ENCODE measurements around the gene ADNP. TPM values are rescaled to one million over a fixed set of nuclear protein-coding genes. Genes with fewer than 3 reads are reported as not detected.

The ADNP gene
- polyA plus RNA-seq, 3 donors = 1.4 to 16.6 (median 3.3) TPM

- H3K4me1 ChIP-seq (ENCODE audit: control insufficient read depth in 1 of 2, insufficient read depth in 2 of 2, low read length in 2 of 2) = no peaks in the 10 kb centered on the region
- no peak overlapping the region for H3K27ac Mint-ChIP-seq
- WGBS (ENCODE audit: insufficient coverage) = 77% methylated on average over 5 of the region's 8 CpGs
- TF ChIP-seq CTCF (IDR thresholded peaks at IDR 0.05) = no peak
- H3K9ac ChIP-seq (ENCODE audit: insufficient read depth, low read length, poor library complexity, severe bottlenecking) = no peak overlapping the region
- H3K4me1 Mint-ChIP-seq = peaks cover 3% of the 10 kb centered on the region
- intact Hi-C loops (cut with micrococcal nuclease) = no loop called here
- H4K20me1 ChIP-seq (ENCODE audit: insufficient read depth, low read length) = peaks cover 95% of the 10 kb centered on the region
- no peaks in the 10 kb centered on the region for H3K9me3 Mint-ChIP-seq
- no peak overlapping the region for H2AFZ ChIP-seq (ENCODE audit: insufficient read depth, low read depth, low read length, poor library complexity, severe bottlenecking)
- H3K27ac ChIP-seq (ENCODE audit: low read depth in 1 of 2, low read length in 2 of 2) = no peak overlapping the region
- H3K4me2 ChIP-seq (replicated peaks; ENCODE audit: extremely low read depth, low read length, poor library complexity, severe bottlenecking) = no peak overlapping the region
- H3K9me3 ChIP-seq (replicated peaks in 1 of 2; ENCODE audit: control insufficient read depth in 1 of 2, insufficient read depth in 1 of 2, low read length in 2 of 2) = no peaks in the 10 kb centered on the region
- peaks cover 0 to 2% (median 2%) of the 10 kb centered on the region in 3 donors for H3K27me3 Mint-ChIP-seq (ENCODE audit: low read depth in 3 of 3)
- DNase-seq = no peak
- no peak overlapping the region for H3K4me3 Mint-ChIP-seq
- peaks cover 86% of the 10 kb centered on the region for H3K79me2 ChIP-seq (ENCODE audit: insufficient read depth, low read length)
- peaks cover 31 to 69% of the 10 kb centered on the region in 2 donors for H3K36me3 ChIP-seq (replicated peaks in 1 of 2; ENCODE audit: control insufficient read depth in 1 of 2, insufficient read depth in 2 of 2, low read length in 2 of 2)
- H3K4me3 ChIP-seq (replicated peaks in 1 of 3; ENCODE audit: low read depth in 2 of 3, low read length in 3 of 3) = no peak overlapping the region
- H3K36me3 Mint-ChIP-seq = peaks cover 30 to 68% of the 10 kb centered on the region in 2 donors
- H3K27me3 ChIP-seq (ENCODE audit: control insufficient read depth in 2 of 2, insufficient read depth in 2 of 2, low read length in 2 of 2) = no peaks in the 10 kb centered on the region
These were observed 27.7 kb downstream of the ADNP start for GRCh38 chr20:50903353-50904051.

- peaks cover 49 to 80% of the 10 kb centered on the region in 2 donors for H3K36me3 ChIP-seq (replicated peaks in 1 of 2; ENCODE audit: control insufficient read depth in 1 of 2, insufficient read depth in 2 of 2, low read length in 2 of 2)
- H3K4me3 Mint-ChIP-seq = no peak overlapping the region
- H3K9me3 Mint-ChIP-seq = no peaks in the 10 kb centered on the region
- H3K36me3 Mint-ChIP-seq = peaks cover 42 to 82% of the 10 kb centered on the region in 2 donors
- intact Hi-C loops (cut with micrococcal nuclease) = no loop called here
- DNase-seq = no peak
- no peak overlapping the region for H3K4me2 ChIP-seq (replicated peaks; ENCODE audit: extremely low read depth, low read length, poor library complexity, severe bottlenecking)
- no peak overlapping the region for H2AFZ ChIP-seq (ENCODE audit: insufficient read depth, low read depth, low read length, poor library complexity, severe bottlenecking)
- H3K9ac ChIP-seq (ENCODE audit: insufficient read depth, low read length, poor library complexity, severe bottlenecking) = no peak overlapping the region
- H3K27me3 ChIP-seq (ENCODE audit: control insufficient read depth in 2 of 2, insufficient read depth in 2 of 2, low read length in 2 of 2) = no peaks in the 10 kb centered on the region
- no peaks in the 10 kb centered on the region for H3K4me1 ChIP-seq (ENCODE audit: control insufficient read depth in 1 of 2, insufficient read depth in 2 of 2, low read length in 2 of 2)
- H3K27ac Mint-ChIP-seq = no peak overlapping the region
- no CpG with 5 or more reads among the region's 1 CpG for whole genome bisulfite sequencing (ENCODE audit: insufficient coverage)
- no peak overlapping the region for H3K4me3 ChIP-seq (replicated peaks in 1 of 3; ENCODE audit: low read depth in 2 of 3, low read length in 3 of 3)
- H3K4me1 Mint-ChIP-seq = peaks cover 3% of the 10 kb centered on the region
- H3K9me3 ChIP-seq (replicated peaks in 1 of 2; ENCODE audit: control insufficient read depth in 1 of 2, insufficient read depth in 1 of 2, low read length in 2 of 2) = no peaks in the 10 kb centered on the region
- H3K27ac ChIP-seq (ENCODE audit: low read depth in 1 of 2, low read length in 2 of 2) = no peak overlapping the region
- peaks cover 69% of the 10 kb centered on the region for H3K79me2 ChIP-seq (ENCODE audit: insufficient read depth, low read length)
- no peak for TF ChIP-seq CTCF (IDR thresholded peaks at IDR 0.05)
- H3K27me3 Mint-ChIP-seq (ENCODE audit: low read depth in 3 of 3) = peaks cover 0 to 3% (median 2%) of the 10 kb centered on the region in 3 donors
- H4K20me1 ChIP-seq (ENCODE audit: insufficient read depth, low read length) = peaks cover 87% of the 10 kb centered on the region
These were observed 29.9 kb downstream of the ADNP start for GRCh38 chr20:50901301-50901700.
